ENCODE data around the gene SUPV3L1.

SUPV3L1 gene

DNA sequence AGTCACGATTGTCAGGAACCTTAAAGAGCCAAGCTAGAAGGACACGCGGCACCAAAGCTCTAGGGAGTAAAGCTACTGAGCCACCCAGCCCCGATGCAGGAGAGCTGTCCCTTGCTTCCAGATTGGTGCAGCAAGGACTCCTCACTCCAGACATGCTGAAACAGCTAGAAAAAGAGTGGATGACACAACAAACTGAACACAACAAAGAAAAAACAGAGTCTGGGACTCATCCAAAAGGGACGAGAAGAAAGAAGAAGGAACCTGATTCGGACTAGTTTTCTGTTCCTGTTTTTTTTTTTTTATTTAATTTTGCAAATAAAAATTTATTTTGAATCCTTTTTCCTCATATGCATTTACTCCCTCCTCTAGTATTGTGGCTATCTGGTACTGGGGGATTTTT lies 28.7 kb downstream of the SUPV3L1 start:
- DNase-seq: no peak

DNA sequence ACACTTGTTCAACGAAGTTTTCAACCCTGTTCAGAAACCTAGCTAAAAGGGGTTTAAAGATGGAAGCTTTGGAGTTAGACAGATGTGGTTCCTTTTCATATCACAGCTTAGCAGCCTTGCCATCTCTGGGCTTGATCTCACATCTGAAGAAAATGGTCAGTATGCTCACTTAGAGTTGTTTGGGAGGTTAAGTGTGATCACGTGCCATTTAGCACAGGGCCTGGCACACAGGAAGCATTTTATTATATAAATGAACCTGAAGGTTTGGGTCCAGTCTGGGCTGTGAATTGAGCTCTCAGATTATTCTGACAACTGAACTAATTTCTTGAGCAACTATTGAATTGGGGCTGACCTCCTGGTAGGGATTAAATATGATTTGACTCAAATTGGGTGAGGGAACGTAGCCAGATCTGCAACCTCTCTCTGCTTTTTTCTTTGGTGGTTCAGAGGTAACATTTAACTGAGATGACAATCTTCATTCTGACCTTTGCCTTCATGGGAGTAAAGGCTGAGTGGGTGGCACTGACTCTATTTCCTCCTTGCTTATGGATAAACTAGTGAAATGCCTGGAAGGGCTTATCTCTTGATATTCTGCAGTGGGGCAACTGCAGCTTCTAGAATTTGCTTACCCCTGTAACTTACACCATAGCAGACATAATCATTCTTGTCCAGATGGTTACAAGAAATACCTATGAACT lies 29.9 kb downstream of the SUPV3L1 start:
- no peak for DNase-seq

DNA sequence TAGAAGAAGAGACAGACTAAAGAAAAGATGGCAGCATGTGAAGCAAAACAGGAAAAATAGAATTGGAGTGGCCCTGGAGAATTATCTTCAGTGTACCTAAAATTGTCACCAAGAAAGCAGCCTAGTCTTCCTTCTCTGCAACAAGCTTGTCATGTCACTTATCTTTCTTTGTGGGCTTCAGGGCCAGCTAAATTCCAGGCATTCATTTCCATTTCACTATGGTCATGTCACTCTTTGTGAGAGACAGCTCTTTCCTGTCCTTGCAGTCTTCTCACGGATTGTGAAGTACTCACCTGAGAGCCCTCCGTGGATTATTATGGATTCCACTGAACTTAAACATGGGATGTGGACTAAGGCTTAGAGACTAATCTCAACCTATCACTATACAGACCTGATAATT lies 31.1 kb downstream of the SUPV3L1 start:
- DNase-seq: no peak

DNA sequence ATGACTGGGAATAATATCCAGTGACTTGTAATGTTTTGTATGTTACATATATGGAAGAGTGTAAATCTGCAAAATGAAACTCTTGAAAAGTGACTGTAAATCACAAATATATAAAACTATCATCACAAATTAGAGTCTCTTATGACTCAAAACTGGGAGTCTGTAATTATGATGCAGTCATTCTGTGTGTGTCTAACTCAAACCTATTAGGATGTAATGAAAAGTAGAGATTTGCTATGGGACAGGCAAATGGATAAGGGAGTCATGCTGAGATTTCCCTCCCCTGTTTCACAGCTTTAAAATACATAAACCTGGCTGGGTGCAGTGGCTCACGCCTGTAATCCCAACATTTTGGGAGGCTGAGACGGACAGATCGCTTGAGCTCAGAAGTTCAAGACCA lies 31.5 kb downstream of the SUPV3L1 start:
- no peak for DNase-seq

DNA sequence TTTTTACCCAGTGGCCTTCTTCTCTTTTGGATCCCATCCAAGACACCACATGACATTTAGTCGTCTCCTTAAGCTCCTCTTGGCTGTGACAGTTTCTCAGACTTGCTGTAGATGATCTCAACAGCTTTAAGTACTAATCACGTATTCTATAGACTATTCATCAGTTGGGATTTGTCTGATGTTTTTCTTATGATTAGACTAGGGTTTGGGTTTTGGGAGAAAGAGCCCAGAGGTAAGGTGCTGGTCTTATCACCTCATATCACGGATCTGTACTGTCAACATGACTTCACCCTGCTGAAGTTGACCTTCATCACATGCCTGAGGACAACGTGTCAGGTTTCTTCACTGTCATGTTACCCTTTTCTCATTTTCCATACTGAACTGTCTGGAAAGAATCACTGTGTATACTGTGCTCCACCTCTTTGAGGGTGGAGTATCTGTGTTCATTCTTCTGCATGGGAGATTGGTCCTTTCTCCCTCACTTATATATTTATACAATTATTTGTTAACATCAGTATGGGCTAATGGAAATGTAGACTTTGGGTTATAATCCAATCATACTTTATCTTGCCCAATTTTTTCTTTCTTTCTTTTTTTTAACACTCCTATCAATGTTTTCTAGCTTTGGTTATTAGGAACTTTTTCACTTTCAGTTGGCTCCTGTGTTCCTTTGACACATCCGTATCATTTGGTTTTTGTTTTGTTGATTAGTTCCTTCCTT lies 33.7 kb downstream of the SUPV3L1 start:
- no peak for DNase-seq

DNA sequence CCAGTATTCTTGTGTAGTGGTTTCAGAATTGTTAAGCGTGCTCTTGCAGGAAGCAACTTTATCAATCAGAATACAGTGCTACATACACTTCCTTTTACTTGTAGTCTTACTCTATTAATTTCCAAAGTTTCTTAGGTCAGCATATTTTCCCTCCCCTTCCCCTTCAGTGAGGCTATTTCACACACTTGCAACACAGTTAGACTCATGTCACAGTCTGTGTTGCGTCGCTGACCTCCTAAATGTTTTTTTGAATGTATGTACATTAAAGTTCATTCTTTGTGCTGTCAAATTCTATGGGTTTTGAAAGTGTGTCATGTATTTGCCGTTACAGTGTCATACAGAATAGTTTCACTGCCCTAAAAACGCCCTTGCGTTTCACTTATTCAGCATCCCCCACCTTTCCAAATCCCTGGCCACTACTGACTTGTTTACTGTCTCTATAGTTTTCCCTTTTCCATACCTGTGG lies 34.7 kb downstream of the SUPV3L1 start:
- no peak for DNase-seq

DNA sequence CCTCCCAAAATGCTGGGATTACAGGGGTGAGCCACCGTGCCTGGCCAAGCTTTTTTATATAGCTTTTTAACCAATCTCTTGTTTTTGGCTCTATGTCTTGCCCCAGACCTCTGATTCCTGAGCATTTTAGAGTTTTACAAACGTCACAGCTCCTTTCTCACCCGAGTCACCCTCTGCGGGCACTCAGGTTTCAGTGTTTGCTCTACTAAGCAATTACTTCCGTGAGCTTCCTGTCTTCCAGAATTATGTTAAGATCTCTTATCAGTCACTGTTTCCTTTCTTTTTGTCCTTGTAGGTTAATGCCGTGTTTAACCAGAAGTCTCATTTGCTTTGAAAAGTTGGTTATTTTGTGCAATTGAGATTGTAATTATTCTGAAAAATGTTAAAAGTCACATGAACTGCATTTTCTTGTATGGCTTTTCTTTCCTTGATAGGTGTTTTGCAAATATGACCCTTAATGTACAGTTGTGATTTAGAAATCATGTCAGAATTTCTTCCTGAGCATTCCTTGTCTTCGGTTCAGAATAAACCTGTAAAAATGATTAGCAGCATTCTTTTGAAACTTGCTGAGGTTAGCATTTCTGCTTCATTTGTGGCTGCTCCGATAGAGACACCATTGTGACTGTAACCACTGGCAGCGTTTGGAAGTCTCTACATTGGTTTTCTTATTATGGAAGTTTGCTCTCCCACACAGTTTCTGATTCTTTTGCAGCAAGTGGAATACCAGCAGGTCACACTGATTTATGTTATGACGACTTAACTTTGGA lies 35.6 kb downstream of the SUPV3L1 start:
- no peak for DNase-seq

DNA sequence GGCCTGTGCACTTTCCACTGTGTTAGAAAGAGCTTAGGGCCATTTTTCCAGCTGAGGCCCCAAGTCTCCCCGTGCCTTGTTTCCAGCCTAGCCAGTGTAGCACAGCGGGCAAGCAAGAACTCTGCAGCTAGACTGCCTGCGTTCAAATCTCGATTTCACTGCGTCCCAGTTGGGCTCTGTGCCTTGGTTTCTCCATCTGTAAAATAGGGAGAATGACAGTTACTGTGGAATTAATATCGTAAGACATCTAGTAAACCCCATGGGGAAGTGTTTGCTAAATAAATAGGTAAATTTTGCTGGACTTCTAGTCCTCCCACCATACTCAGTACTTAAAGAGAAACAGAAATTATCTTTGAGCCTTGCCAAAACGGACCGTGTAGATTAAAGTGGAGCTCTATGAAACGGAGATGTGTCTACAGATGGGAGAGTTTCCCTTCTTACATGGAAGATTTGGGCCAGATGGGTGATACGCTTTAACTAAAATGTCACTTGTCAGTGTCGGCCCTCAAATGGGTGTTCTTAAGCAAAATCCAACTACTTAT lies 36.6 kb downstream of the SUPV3L1 start:
- no peak for DNase-seq

DNA sequence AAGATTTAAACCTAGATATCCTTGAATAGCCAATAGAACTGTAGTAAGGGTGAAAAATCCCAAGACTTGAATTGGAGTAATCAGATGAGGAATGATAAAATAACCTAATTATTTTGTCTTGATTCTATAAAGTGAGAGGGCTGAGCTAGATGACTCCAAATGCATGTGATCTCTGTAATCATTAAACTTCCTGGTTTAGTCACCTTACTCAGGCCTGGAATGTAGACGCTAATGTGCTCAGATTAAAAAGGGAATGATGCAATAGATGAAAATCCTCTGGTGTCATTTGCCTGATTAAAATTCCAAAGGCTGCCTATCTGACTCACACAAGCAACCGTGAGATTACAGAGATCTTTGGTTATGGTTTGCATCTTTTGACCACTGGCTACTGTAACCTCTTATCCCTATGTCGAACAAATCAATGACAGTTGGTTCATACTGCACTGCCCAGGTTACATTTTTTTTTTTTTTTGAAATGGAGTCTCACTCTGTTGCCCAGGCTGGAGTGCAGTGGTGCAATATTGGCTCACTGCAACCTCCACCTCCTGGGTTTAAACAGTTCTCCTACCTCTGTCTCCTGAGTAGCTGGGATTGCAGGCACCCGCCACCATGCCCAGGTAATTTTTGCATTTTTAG lies 37.2 kb downstream of the SUPV3L1 start:
- no peak for DNase-seq

DNA sequence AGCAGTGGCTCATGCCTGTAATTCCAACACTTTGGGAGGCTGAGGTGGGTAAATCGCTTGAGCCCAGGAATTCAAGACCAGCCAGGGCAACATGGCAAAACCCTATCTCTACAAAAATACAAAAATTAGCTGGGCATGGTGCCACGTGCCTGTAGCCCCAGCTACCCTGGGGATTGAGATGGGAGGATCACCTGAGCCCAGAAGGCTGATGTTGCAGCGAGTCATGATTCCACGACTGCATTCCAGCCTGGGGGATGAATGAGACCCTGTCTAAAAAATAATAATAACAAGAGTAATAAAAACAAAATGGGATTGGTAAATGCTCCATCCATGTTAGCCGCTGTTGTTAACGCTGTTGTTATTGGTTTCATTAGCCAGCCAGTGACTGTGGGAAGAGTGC lies 38.8 kb downstream of the SUPV3L1 start:
- DNase-seq: no peak

DNA sequence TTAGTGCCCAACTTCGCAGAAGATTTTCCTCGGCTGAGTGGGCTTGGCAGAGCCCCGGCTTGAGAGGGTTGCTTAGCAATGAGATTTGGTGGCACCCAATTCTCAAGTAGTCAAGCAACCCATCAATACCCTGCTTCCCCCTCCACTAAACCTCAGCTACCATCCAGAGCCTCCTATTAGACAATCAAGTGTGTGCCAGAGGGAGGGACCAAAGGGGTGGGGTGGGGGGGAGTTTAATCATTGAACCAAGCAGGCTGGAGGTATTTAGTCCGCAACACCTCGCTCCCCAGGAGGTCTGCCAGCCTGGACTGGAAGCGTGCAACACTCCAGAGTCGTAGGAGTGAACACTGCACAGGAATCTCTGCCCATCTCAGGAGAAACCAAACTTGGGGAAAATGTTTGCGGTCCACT lies 40.0 kb downstream of the SUPV3L1 start, which contains the start of gene HKDC1:
TSS of gene HKDC1 (plus strand) at position 292 of the 411 bp plus-strand sequence. CDS start at position 396, 104 bp downstream.
- no peak for DNase-seq

DNA sequence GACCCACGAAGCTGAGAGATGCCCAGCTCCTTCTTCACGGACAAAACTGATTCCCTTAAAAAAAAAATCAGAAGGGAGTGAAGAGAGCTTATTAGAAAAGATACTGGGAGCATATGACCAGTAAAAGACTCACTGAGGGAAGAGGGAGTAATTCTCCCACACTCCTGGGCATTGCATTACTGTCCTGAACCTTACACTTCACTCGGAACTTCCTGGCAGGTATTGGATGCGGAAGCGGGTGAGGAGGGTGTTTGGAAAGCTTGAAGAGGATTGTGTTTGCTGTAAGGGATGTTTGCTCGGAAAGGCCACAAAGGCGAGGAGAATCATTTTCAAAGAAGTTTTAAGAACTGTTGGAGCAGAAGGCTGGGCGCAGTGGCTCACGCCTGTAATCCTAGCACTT lies 40.5 kb downstream of the SUPV3L1 start:
- DNase-seq: no peak

DNA sequence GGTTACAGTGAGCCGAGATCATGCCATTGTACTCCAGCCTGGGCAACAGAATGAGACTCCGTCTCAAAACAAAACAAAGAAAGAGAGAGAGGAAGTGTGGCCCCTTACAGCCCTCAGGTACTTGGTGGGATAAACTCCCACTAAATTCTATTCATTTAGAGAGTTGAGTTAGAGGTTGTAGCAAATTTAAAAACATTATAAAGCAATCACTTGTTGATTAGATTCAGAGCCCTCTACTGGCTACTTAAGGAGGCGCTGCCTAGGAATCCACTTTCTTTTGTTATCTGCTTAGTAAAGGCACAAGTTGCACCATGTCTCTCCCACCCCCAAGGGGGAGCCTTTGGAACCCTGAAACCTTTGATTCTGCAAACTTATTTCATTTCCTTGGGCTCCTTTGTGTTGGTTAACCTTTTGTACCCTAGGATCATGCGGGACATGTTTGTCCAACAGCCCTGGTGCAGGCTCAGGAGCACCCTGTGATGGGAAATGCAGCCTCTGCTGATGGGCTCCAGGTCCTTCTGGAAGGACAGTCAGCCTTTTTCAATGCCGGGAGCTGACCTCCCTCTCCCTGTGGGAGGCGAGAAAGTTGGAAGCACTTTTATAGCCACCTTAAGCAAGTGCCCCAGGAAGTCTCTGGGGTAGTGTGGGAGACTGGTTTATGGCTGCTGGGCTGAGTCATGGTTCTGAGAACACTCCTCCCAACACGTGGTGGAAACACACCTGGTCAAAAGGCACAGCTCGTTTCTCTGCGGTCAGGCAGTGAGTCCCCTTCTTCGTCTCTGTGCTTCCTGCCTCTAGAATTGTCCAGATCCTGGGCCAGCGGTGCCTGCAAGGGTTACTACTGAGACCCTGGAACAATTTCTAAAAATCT lies 42.4 kb downstream of the SUPV3L1 start:
- peak; percentile 31 for DNase-seq

DNA sequence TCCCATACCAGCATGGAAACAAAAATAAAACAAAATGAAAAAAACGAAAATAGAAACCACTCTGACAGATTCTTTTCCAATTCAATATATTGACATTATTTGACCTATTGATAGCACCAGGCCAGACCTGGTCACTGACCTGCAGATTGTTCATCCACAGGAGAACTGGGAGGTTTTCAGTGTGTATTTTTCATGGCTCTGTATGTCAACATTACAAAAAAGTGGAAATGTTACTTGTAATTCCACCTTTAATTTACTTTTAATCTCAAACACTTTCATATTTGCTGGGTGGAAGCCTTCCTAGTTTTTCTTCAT lies 43.0 kb downstream of the SUPV3L1 start:
- no peak for DNase-seq

DNA sequence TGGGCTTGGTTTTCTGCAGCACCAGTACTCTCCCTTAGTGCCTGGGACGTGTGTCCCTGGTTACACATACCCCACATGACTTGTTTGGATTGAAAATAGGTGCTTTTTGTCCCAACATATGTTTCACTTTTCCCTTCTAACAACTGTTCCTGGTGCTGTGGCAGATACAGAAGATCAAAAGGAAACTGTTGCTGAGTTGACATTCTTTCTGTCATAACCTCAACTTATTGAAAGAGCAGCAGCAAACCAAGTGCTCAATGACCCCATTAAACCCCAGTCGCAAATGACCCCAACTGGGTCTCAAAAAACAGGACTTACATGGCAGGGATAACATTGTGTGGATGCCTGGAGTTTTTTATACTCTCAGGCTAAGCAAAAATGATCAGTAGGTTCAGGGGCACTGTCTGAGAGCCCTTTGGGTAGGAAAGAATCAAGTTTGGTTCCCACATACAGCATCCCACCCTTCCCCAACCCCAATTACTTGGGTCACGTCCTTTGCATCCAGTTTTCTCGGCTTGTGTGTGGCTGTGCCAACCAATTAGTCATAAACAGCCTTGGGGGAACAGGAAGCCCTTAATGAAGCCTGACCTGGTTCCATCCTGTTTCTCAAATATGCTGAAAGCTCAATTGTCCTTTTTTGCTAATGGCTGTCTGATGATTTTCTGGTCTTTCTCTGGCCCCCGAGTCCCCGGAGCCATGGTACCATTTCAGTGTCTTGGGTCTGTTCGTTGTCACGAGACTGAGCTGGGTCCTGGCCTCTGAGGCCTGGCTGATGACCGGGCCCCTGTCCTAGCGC lies 45.0 kb downstream of the SUPV3L1 start:
- no peak for DNase-seq

DNA sequence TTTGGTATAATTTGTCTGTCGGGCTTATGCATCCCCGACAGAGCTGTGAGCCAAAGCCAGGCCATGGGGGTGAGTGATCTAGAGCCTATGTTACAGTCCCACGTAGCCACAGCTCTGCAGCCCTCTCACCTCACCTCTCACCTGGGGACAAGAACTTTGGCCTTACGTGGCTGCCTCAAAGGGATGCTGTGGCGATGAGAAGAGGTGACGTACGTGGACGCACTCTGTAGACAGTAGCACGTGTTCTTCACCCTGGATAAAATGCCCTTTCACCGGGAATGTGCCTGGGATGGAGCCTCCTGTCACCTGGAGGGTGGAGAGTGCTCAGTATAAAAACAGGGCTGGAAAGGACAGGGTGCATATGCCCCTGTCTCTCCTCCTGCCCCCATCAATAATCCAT lies 45.6 kb downstream of the SUPV3L1 start:
- no peak for DNase-seq

DNA sequence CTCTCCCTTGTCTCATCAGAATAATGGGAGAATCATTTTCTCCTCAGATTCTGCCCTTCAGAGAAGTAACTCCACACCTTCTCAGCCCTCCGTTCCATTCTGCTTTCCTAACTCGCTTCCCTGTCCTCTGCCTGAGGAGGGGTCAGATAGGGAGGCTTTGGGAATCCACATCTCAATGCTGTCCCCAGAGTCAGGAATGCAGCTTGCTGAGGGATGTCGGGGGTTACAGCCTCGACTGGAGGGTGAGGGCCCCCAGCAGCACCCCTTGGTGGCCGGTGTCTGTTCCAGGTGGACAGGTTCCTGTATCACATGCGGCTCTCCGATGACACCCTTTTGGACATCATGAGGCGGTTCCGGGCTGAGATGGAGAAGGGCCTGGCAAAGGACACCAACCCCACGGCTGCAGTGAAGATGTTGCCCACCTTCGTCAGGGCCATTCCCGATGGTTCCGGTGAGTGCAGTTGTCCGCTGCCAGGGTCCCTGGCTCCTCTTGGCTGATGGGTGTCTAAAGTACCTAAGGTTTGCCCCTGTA lies 47.0 kb downstream of the SUPV3L1 start:
- DNase-seq: no peak

DNA sequence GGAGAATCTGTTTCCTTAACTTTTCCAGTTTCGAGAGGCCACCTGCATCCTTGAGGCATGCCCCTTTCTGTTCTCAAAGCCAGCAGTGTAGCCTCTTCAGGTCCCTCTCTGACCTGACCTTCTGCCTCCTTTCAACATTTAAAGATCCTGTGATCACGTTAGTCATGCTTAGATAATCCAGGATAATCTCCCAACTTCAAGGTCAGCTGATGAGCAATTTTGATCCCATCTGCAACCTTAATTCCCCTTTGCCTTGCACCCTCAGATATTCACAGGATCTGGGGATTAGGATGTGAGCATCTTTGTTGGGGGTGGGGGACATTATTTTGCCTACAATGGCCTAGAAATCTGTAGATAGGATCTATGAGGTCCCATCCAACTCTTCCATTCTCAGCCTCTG lies 48.1 kb downstream of the SUPV3L1 start:
- DNase-seq: no peak

DNA sequence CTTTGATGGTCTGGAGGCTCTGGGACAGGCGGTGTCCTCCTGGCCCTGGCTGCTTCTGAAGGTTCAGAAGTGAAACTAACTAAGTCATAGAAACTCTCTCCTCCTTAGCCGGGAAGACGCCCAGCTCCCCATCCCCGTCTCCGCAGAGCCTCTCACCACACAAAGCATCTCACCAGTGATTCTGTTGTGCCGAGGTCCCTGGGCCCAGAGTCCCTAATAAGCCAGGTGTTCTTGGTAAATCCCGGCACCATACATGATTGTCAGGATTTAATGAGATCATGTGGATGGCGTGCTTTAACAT lies 49.5 kb downstream of the SUPV3L1 start:
- DNase-seq: no peak

DNA sequence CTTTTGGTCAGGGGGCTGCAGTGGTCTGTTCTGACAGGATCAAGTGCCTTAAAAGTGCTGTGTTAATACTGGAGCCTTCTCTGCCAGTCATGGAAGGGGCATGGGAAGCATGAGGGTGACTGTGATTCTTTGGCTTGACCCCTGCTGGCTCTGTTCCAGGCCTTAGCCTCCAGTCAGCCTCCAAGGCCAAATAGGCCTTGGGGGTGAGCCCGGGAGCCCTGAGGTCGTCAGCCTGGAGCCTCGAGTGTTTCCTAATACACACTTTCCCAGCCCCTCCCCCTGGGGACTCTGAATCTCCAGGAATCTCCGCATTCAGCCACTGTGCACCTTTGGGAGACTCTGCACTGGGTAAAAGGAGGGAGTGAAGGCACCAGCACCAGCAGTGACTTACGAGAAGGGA lies 50.1 kb downstream of the SUPV3L1 start:
- DNase-seq: no peak

DNA sequence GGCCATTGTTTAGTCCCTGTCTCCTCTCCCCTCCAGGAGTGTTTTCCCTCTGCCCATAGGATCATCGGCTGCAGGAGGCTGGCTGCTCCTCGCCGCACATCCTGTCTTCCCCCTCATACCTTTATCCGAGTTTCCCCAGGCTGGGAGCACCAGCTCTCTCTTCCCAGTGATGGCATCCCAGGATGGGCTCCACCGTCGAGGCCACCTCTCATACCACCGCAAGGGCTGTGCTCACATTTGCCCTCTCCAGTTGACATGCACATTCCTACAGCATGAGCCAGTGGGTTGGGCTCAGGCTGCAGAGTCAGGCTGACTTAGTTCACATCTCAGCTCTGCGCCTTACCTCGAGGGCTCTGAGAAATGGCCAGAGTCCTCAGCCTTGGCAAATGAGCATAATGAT lies 52.2 kb downstream of the SUPV3L1 start:
- DNase-seq: no peak

All from NCI-H510A (cell line).